ENCODE data around the gene CATSPERE. TPM values are rescaled to one million over a fixed set of nuclear protein-coding genes. Genes with fewer than 3 reads are reported as not detected.
"Not testable (repeated sequence)": the region's sequence is repeated elsewhere in the genome, so short reads cannot be mapped to it uniquely, and the experiment has no call there.

The CATSPERE gene
- total RNA-seq, 1 experiment from 2014 or later = 0.25 TPM

- DNase-seq (ENCODE audit: low read depth) = not testable (repeated sequence)
Observed at GRCh38 chr1:244661569-244662312, 200.7 kb downstream of the CATSPERE start.

- DNase-seq (ENCODE audit: low read depth) = no peak
Observed at GRCh38 chr1:244662599-244662998, 201.5 kb downstream of the CATSPERE start.

GRCh38 chr1:244664353-244664752, 203.3 kb downstream of the CATSPERE start:
- no peak for DNase-seq (ENCODE audit: low read depth)

GRCh38 chr1:244665771-244666217, 204.7 kb downstream of the CATSPERE start:
- DNase-seq (ENCODE audit: low read depth) = peak; percentile 28

GRCh38 chr1:244666672-244667418, 205.8 kb downstream of the CATSPERE start:
- not testable (repeated sequence) for DNase-seq (ENCODE audit: low read depth)

- no peak for DNase-seq (ENCODE audit: low read depth)
Observed at GRCh38 chr1:244667797-244668196, 206.7 kb downstream of the CATSPERE start.

GRCh38 chr1:244672946-244673682, 212.0 kb downstream of the CATSPERE start:
- no peak for DNase-seq (ENCODE audit: low read depth)

GRCh38 chr1:244674446-244674845, 213.4 kb downstream of the CATSPERE start:
- peak; percentile 45 for DNase-seq (ENCODE audit: low read depth)

GRCh38 chr1:244675167-244675566, 214.1 kb downstream of the CATSPERE start:
- no peak for DNase-seq (ENCODE audit: low read depth)

GRCh38 chr1:244678697-244679096, 217.6 kb downstream of the CATSPERE start:
- no peak for DNase-seq (ENCODE audit: low read depth)

- no peak for DNase-seq (ENCODE audit: low read depth)
Observed at GRCh38 chr1:244680667-244681066, 219.6 kb downstream of the CATSPERE start.

- DNase-seq (ENCODE audit: low read depth) = not testable (repeated sequence)
Observed at GRCh38 chr1:244682087-244682486, 221.0 kb downstream of the CATSPERE start.

Other genes starting within 250 kb of the CATSPERE start
- gene ADSS2, start 9.4 kb upstream of the CATSPERE start, total RNA-seq (2014; rRNA removed; shearing (Covaris generic)) = 45.7 and 47.8 TPM in 2 replicates
- gene DESI2, start 191.9 kb downstream of the CATSPERE start, total RNA-seq (2014; rRNA removed; shearing (Covaris generic)) = 37.2 and 59.0 TPM in 2 replicates